Dedifferentiated amniotic fluid mesenchymal stem cell (primary cell): Measurements from ENCODE around the gene NLE1.
"Not testable (repeated sequence)": the region's sequence is repeated elsewhere in the genome, so short reads cannot be mapped to it uniquely, and the experiment has no call there.

Experiments
- DNase-seq: peaks from one replicate; pipeline ENCODE4 v3.0.0-alpha.2; 2016; ENCODE audit errors: extremely low spot score

NLE1 gene

DNA sequence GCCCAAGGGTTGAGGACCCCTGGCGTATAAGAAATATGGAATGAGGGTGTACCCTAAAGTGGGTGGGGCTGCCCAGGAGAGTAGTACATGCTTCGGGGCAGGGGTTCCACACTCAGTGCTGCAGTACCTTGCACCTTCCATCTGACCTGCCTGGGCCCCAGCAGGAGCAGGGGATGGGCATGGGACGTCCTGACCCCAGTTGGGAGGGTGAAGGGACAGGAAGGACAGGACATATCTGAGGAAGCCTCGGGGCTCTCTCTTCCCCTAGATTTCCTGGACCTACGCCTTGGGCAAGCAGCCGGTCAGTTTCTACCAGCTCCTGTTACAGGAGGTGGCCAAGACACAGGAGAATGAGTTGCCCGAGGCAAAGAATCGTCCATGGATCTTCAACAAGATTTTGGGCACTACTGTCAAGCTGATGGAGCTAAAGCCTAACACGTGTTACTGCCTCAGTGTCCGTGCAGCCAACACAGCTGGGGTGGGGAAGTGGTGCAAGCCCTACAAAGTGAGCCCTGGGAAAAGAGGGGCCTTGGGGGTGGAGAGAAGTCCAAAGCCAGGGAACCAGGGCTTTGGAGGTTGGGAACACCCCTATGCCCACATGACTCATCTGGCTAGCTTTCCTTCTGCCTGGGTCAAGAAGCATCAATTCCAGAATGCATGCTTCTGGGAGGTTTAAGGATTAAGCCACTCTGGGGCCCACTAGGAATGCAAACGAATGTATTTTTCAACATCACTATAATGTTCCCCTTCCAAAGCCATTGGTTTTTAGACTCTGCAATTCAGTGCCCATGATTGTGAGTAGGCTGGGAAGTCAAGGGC lies 12.7 kb downstream of the NLE1 start:
- no peak for DNase-seq

DNA sequence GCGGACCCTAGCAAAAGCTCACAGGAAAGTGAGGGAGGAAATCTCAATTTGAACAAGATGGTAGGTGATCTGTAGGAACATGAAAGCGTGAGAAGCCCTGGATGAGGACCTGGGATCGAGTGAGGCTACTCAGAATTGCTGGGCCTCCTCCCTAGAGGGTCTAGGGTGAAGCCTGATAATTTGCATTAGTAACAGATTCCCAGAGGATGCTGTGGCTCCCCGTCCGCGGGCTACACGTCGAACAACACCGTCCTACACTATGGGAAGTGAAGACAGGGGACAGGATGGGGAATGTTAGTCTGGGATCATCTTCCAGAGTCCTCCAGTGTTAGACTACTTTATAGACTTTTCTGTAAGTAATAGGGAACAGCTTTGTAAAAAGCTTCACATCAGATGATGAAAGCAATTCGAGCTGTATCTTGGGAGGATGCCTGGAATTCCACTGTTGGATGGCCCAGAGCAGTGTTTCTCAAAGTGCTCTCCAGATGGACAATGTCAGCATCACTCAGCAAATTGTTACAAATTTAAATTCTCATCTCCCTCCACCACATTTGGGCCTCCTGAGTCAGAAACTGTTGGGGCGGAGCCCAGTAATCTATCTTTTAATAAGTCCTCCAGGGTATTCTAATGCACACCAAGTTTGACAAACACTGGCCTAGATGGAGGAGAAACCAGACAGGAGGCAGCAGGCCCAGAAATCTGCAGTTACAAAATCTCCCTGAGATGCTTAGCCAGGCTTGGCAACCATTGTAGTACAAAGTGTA lies 14.2 kb downstream of the NLE1 start:
- DNase-seq, result peak; percentile 81

DNA sequence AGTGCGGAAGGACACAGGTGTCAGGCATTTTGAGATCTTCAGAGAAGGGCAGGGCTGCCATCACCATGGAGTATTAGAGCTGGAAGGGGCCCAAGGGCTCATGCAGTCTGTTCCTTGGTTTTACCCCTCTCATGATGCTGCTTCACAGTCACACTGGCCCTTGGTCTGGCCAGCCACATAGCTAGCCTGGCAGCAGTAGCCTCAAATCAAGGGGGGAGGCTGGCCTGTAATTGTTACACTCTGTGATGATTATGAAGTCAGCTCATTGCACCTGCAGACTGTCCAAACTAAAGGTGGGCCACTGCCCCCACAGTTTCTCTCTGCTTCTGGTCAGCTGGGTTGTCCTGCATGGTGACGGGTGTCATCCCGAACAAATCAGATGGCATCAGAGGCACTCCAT lies 20.8 kb downstream of the NLE1 start, which contains the start of gene FNDC8:
Gene FNDC8, plus strand, starts transcription at position 301 of the 400 bp plus-strand sequence. Its CDS starts 79 bp downstream, at position 380.
- no peak for DNase-seq

DNA sequence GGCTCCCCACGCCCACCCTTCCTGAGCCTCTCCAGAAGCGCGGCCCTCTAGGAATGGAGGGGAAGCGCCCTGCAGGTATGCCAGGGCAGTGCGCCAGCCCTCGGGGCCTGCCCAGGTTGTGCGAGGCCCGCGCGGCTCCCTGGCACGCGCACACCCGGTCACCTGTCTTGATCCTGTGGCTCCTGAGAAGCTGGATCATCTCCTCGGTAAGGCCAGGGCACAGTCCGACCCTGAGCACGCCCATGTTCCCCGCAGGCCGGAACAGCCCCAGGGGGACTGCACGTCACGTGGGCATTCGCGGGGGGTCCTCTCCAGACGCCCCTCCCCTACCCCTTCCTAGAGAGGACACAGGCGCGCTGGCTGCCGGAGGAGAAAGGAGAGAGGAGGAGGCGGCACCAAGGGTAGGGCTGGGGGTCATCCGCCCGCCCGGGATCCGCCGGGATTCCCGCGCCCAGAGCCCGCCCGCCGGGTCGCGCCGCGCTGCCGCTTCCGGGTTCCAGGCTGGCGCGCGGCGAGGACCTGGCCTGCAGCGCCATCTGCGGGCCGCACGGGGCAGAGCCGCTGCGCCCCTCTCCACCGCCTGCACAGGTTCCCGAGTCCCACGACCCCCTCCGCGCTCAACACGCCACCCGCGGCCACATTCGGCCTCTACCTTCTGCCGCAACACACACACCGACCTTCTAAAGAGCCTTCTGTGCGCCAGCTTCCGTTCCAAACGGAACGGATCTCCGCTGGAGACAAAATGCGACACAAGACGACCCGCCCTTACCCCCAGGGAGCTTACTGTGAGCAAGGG lies 22.5 kb downstream of the NLE1 start, which contains the start of gene RAD51D:
Gene RAD51D, minus strand, starts transcription at position 491 of the 796 bp plus-strand sequence. Its CDS starts 247 bp downstream, at position 244.
- peak; percentile 48 for DNase-seq

DNA sequence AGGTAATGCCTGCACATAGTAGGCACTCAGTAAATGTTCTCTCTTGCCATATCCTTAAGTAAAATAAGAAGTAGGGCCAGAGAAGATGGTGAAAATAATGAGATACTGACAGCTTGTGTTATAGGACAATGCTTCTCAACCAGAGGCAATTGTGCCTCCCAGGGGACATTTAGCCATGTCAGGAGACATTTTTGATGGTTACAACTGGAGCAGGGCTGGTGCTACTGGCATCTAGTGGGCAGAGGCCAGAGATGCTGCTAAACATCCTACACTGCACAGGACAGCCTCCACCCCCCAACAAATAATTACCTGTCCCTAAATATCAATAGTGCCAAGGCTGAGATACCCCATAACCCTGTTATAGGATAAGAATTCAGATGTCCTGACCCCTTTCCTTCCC lies 24.1 kb downstream of the NLE1 start:
- no peak for DNase-seq

DNA sequence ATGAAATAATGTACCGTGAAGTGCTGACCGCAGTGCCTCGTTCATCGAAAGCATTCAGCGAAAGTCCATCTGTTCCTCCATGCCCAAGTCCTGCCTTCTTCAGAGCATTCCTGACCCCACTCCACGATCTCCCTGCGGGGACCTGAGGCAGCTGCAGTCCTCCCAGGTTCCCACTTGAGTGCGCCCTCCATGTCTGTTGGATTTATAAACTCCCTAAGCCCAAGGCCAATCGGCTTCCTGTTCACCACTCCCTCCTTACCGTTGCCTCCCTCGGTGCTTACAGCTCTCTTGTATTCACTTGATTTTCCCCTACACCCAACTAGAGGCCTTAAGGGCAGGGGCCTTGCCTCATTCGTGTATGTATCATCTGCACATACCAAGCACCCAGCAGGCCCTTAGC lies 25.3 kb downstream of the NLE1 start:
- DNase-seq, result no peak

DNA sequence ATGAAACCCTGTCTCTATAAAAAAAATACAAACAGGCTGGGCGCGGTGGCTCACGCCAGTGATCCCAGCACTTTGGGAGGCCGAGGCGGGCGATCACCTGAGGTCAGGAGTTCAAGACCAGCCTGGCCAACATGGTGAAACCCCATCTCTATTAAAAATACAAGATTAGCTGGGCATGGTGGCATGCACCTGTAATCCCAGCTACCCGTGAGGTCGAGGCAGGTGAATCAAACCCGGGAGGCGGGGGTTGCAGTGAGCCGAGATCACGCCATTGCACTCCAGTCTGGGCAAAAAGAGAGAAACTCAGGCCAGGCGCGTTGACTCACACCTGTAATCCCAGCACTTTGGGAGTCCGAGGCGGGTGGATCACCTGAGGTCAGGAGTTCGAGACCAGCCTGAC lies 31.3 kb downstream of the NLE1 start:
- DNase-seq, result not testable (repeated sequence)

DNA sequence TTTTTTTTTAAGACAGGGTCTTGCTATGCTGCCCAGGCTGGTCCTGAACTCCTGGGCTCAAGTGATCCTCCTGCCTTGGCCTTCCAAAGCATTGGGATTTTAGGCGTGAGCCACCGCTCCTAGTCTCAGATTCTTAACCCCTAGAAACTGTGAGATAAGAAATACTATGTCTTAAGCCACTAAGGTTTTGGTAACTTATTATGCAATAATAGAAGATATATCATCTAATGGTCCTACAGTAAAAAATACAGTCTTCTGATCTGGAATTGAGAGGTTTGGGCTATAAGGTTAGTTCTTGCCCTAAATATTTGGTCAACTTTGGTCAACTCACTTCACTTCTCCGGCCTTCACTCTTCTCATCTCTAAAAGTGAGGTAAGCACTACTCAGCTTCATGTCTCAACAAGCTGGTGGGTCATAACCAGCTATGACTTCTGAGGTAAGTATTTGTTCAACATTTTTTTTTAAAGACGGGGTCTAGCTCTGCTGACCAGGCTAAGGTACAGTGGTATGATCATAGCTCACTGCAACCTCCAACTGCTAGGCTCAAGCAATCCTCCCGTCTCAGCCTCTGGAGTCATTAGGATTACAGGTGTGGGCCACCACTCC lies 37.2 kb downstream of the NLE1 start:
- DNase-seq, result no peak

DNA sequence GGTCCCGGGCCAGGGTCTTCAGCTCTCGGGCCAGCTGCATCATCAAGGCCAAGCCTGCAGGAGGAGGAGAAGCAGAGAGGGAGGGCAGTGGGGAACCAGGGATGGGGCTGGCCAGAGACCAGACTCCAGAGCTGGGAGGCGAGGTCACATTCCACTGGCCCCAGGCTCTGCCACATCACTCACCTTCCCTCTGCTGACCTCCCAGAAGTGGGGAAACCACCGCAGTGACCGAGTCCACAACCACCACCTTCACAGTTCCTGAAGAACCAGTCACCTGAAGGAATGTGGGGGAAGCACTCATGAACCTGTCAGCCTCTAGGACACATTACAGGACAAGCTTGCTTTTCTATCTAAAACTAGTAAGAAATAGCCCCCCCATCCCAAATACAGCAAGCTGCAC lies 38.8 kb downstream of the NLE1 start:
- DNase-seq, result no peak

DNA sequence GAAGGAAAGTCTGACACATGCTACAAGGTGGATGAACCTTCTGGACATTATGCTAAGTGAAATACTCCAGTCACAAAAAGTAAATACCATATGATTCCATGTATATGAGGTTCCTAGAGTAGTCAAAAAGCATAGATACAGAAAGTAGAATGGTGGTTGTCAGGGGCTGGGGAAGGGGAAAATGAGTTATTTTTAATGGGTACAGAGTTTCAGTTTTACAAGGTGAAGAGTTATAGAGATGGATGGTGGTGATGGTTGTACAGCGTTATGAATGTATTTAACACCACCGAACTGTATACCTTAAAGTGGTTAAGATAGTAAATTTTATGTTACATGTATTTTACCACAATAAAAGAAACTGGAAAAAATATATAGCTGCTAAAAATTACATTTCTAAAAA lies 40.4 kb downstream of the NLE1 start:
- DNase-seq, result no peak

DNA sequence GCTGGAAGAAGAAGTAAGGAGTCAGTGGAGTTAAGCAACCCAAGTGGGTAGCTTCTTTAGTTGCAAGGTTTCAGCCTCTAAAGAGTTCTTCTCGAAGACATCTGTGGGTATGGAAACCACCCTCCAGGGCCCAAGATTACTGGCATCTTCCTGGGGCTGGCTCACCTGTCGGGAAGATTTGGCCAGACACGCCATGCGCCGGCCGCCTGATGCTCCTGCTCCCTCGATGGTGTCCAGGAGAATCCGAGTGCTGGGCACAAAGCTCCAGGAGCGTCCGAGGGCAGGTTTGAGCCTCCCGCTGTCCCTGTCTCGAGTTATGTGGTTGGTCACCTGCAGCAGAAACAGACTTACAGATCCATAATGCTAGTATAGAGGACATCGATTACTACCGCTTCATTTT lies 41.1 kb downstream of the NLE1 start:
- DNase-seq, result no peak

DNA sequence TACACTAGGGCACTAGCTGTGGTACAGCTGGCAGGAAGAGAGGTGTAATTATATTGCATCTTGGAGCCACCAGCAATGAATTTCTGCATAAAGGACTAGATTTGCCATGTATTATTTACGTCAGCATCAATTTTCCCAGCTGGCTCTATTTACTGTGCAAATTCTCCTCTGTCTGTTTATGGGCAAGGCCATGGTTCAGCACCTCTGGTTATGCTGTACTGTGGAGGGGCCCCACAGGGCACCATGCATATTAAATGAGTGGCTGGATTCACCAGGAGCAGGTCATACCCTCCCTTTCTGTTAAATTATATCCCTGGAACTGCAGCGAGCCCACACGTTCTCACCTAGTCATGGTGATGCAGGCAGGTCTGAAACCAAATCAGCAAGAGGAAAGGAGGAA lies 42.2 kb downstream of the NLE1 start:
- DNase-seq, result no peak

DNA sequence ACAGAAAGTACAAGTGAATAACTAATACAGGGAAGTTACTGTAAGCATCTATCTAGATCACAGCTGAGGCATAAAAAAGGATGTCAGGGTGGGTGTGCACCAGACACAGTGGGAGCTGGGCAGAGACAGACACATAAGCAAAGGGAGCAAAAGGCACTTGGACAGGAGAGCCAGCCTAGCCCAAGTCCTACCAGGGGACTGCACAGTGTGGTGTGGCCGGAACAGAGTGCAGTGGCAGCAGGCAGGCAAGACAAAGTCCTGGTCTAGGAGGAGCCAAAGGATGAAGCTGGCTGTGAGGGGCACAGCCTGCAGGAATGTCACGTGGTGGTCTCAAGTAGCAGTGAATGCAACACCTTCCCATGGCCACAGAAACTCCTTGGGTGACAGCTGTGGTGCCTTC lies 44.3 kb downstream of the NLE1 start:
- DNase-seq, result no peak

DNA sequence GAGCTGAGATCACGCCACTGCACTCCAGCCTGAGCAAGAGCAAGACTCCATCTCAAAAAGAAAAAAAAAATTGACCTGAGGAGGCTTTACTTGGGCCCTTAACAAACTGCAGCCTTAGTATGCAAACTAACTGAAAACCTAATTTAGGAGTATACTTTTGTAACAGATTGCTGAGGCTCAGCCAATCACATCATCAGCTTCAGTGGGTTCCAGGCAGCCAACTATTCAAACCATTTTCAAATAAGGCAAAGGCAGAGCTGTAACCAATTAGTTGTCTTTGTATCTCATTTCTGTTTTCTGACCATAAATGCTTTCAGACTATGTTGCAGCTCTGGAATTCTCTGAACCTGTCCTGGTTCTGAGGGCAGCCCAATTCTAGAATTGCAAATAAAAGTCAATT lies 46.4 kb downstream of the NLE1 start:
- DNase-seq, result no peak

DNA sequence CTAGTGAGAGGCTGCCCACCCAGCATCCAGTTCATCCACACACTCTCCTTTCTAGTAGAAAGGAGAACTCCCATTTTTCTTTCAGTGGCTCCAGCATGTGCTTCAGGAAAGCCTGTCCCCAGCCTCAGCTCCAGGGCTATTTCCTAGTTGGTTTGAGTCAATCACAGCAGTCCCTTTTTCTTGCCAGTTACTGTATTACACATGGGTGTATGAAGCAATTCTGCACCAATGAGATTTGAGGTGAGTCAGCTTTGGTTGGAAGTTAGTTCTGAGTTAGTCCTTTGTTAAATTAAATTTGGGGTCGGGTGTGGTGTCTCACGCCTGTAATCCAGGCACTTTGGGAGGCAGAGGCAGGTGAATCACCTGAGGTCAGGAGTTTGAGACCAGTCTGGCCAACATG lies 47.2 kb downstream of the NLE1 start:
- peak; percentile 49 for DNase-seq

DNA sequence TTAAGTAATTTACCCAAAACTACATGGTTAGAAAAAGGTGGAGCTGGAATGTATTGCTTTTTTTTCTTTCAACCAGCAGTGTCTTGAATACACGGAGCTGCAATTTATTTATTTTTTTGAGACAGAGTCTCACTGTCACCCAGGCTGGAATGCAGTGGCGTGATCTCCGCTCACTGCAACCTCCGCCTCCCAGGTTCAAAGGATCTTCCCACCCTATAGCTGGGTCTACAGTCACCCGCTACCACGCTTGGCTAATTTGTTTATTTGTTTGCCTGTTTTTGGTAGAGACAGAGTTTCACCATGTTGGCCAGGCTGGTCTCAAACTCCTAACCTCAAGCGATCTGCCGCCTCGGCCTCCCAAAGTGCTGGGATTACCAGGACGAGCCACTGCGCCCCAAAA lies 51.4 kb downstream of the NLE1 start:
- not testable (repeated sequence) for DNase-seq

DNA sequence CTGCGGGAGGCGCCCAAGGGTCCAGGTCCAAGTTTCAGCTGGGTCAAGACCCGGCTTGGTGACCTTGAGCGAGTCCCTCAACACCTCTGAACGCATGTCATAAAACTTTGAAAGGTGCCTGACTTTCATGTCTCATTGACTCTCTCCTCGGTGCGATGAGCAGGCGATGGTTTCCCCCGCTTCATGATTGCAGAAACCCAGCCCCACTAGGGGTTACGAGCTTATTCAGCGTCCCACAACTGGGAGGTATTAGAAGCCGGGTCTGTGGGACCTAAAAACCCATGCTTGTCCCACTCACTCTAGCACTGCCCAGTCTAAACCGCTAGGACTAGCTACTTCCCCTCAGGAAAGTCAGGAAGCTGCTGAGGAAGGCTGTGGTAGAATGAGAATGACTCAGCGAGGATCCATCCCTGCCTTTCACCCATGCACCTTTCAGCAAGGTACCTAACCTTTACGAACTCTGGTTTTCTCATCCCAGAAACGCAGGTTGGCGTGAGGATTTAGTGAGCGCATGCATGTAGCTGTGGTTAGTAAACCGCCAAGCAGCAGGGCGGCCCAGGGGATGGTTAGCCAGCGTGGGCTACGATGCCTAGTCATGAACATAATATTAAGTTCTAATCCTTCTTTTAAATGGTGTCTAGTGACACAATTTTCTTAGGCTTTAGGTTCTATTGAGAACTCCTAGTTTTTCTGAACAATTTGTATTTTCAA lies 52.4 kb downstream of the NLE1 start:
- no peak for DNase-seq

DNA sequence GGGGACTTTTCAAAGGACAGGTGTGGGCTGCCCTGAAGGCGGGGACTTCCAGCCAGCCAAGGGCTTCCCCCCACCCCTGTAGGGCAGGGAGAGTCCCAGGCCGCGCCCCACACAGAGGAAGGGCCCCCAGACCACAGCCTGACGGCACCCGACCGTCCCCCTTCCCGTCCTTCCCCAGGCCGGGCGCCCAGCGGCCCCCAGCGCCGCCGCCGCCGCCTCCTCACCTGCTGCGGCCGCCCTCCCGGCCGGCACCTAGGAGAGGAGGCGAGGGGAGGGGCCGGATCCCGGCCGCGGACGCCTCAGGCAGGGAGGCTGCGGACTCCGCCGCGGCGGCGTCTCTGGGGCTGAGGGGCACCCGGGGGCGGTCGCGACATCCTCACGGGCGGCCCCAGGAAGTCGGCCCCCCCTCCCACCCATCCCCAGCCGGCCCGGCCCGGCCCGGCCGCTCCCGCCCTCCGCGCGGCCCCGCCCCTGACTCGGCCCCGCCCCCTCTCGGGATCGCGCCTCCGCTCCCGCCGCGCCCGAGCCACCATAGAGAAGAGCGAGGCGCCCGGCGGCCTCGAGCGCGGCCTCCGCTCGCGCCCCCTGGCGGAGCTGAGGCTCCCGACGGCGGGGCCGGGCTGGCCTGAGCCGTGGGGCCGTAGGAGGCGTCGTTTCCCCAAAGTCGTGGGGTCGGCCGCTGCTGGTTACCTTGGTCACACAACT lies 53.1 kb downstream of the NLE1 start:
- DNase-seq, result peak; percentile 80

DNA sequence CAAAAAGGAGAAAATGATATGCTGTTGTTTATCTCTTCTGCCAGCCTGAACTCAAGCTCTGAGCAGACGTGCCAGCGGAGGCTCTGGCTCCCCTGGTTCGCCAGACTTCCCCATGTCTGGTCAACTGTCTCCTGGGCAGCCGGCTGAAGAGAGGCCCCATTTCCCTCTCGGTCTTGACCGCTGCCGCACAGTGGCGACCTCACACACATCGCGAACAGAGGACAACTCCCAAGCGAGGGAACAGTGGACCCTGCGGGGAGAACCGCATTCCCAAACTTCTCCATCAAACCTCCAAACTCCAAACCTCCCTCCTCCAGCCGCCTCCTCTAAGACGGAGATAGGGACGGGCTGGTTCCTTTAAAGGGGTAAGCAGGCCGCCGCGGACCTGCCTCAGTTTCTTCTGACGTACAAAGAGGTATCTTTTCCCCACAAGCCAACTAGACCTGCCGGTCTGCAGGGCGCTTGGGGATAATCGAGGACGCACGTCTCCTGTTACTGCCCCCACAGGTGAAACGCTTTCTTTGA lies 53.7 kb downstream of the NLE1 start:
- peak; percentile 44 for DNase-seq

DNA sequence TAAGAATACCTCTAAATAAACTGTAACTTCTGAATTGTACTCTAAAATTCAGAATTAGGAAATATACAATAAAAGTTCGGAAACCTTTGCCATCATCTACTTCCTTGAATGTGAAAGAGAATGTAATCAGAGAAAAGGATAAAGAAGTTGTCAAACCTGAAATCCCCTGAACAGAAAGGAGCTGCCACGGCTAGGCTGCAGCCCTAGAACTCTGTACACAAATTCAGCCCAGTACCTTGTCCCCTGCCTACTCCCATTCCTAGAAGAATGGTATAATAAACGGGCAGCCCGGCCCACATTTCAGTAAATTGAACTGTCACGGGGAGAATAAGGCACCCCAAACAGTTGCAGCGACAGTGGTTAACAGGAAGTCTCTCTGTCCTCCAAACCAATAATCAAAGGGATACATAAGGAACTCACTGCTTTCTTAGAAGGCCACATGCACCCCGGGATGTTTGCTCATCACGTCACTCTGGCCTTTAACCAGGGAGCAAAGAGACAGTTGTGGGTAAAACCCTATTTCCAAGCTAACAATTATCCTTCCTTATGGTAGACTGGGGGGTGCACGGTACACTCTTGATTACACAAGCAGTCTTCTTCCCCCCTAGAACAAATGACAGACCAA lies 54.3 kb downstream of the NLE1 start:
- no peak for DNase-seq
